ENCODE results near the gene TMEM132E. TPM values are rescaled to one million over a fixed set of nuclear protein-coding genes. Genes with fewer than 3 reads are reported as not detected.

Gene TMEM132E
- polyA plus RNA-seq, 2 of the 4 experiments (the other 2 are of a cell fraction), result not detected

- H3K4me1 ChIP-seq, result no peaks in the 10 kb centered on the region
- POLR2A ChIA-PET, result no interaction called here
- CTCF ChIA-PET, result interaction anchor here (1.5 kb wide), 1 partner anchor 225 kb away, joined by 3 read pairs; no protein-coding TSS in a partner anchor
- H3K4me2 ChIP-seq, result no peak overlapping the region
- ATAC-seq (no peak), FAIRE-seq (no peak), DNase-seq (ENCODE audit: low read depth in 1 of 2, low spot score in 1 of 2) (no peak)
- TF ChIP-seq KDM1A (IDR thresholded peaks at IDR 0.05; ENCODE audit: low read depth) (no peak), REST (IDR thresholded peaks at IDR 0.05) (no peak), FOXS1 (CRISPR knock-in tag; IDR thresholded peaks at IDR 0.05) (no peak), MAFK (IDR thresholded peaks at IDR 0.05; ENCODE audit: partially characterized antibody) (no peak), EP300 (IDR thresholded peaks at IDR 0.05) (no peak), CHD2 (IDR thresholded peaks at IDR 0.05; ENCODE audit: low read length, partially characterized antibody) (no peak), EHMT2 (IDR thresholded peaks at IDR 0.05; ENCODE audit: low read depth) (no peak), GATA3 (IDR thresholded peaks at IDR 0.05; ENCODE audit: borderline replicate concordance) (no peak), RAD21 (conservative IDR thresholded peaks at IDR 0.05 in 1 of 2, IDR thresholded peaks at IDR 0.05 in 1 of 2) (no peak), RNF2 (IDR thresholded peaks at IDR 0.05; ENCODE audit: borderline replicate concordance, low read depth) (no peak), E2F6 (IDR thresholded peaks at IDR 0.05; ENCODE audit: borderline replicate concordance, low read depth) (no peak), MYC (IDR thresholded peaks at IDR 0.05; ENCODE audit: borderline replicate concordance, low read length) (no peak), RARB (CRISPR knock-in tag; IDR thresholded peaks at IDR 0.05) (no peak), CTCF (IDR thresholded peaks at IDR 0.05) (no peak), MAZ (IDR thresholded peaks at IDR 0.05; ENCODE audit: borderline replicate concordance, low read depth, low read length) (no peak)
- no peak overlapping the region for H3K4me3 ChIP-seq
- 14% methylated on average over 3 of the region's 3 CpGs for WGBS (ENCODE audit: missing lambda C conversion rate)
- H3K9me3 ChIP-seq, result no peaks in the 10 kb centered on the region
- no peak overlapping the region for H3K27ac ChIP-seq
Measured at GRCh38 chr17:34644941-34645550, 65.7 kb downstream of the TMEM132E start.

GRCh38 chr17:34645594-34645993, 66.2 kb downstream of the TMEM132E start:
- no peak for TF ChIP-seq ATOH8 (CRISPR knock-in tag; IDR thresholded peaks at IDR 0.05; ENCODE audit: low read depth)
- TF ChIP-seq HDAC2 (IDR thresholded peaks at IDR 0.05), result no peak
- no peak for TF ChIP-seq KDM5A (IDR thresholded peaks at IDR 0.05)
- TF ChIP-seq SREBF2 (IDR thresholded peaks at IDR 0.05), result no peak
- no peak for TF ChIP-seq REST (IDR thresholded peaks at IDR 0.05)
- TF ChIP-seq RNF2 (IDR thresholded peaks at IDR 0.05; ENCODE audit: borderline replicate concordance, low read depth), result no peak
- TF ChIP-seq CHD4 (IDR thresholded peaks at IDR 0.05; ENCODE audit: borderline replicate concordance), result no peak
- no peak for TF ChIP-seq FOSB (CRISPR knock-in tag; IDR thresholded peaks at IDR 0.05)
- no peak for TF ChIP-seq SMC3 (IDR thresholded peaks at IDR 0.05)
- no peak for TF ChIP-seq HMGXB4 (CRISPR knock-in tag; IDR thresholded peaks at IDR 0.05; ENCODE audit: borderline replicate concordance)
- no peak for TF ChIP-seq HOXB13 (CRISPR knock-in tag; IDR thresholded peaks at IDR 0.05; ENCODE audit: low read depth)
- ChIA-PET CTCF (no interaction called here), POLR2A (no interaction called here)
- Histone ChIP-seq H3K4me3 (no peak overlapping the region), H3K4me2 (no peak overlapping the region), H3K4me1 (no peaks in the 10 kb centered on the region), H3K9me3 (no peaks in the 10 kb centered on the region), H3K27ac (no peak overlapping the region)
- FAIRE-seq (no peak), ATAC-seq (no peak), DNase-seq (ENCODE audit: low read depth in 1 of 2, low spot score in 1 of 2) (no peak)
- WGBS (ENCODE audit: missing lambda C conversion rate), result 2% methylated on average over 2 of the region's 3 CpGs
